HG03575 (cell line): ENCODE measurements around the gene RNF151.
"Not testable (repeated sequence)": the region's sequence is repeated elsewhere in the genome, so short reads cannot be mapped to it uniquely, and the experiment has no call there.

Experiments used
- ATAC-seq: cut with Tn5 transposase; IDR thresholded peaks from one replicate; pipeline ENCODE4 v1.9.1; 2021; ENCODE audit not compliant: unreplicated experiment, insufficient number of reproducible peaks, low FRiP score; ENCODE audit errors: extremely low read depth

The RNF151 gene

DNA sequence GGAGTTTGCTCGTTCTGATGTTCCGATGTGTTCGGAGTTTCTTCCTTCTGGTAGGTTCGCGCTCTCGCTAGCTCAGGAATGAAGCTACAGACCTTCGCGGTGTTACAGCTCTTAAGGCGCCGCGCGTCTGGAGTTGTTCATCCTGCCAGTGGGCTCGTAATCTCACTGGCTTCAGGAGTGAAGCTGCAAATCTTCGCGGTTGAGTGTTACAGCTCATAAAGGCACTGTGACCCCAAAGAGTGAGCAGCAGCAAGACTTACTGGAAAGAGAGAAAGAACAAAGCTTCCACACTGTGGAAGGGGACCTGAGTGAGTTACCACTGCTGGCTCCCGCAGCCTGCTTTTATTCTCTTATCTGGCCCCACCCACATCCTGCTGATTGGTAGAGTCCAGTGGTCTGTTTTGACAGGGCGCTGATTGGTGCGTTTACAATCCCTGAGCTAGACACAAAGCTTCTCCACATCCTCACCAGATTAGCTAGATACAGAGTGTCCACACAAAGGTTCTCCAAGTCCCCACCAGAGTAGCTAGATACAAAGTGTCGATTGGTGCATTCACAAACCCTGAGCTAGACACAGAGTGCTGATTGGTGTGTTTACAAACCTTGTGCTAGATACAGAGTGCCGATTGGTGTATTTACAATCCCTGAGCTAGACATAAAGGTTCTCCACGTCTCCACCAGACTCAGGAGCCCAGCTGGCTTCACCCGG is 9.1 kb upstream of the RNF151 start:
- not testable (repeated sequence) for ATAC-seq

- not testable (repeated sequence) for ATAC-seq
These were observed 8.5 kb upstream of the RNF151 start for GRCh38 chr16:1958143-1958491.

DNA sequence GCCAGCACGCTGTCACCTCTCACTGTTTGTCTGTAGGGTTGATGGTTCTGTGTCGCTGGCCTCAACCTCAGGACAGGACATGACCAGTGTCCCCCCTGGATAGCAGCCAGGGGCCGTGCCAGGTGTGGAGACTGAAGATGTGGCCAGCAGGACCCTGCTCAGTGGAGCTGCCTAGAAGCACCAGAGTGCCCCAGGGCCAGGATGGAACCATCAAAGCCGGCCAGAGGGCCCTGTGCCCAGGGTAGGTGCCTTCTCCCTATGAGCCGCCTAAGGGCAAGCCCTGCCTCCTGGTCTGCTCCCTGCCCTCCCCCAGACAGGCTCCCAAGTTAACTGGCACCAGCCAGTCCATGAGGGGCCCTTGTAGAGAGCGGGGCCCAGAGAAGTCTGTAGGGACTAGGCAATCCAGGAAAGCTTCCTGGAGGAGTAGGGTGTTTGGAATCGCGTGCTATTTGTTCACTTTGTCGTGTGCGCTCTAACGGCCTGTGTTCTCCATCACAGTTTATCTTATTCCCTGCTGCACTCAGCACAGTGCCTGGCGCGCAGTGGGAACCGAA is 7.9 kb upstream of the RNF151 start:
- ATAC-seq = no peak

DNA sequence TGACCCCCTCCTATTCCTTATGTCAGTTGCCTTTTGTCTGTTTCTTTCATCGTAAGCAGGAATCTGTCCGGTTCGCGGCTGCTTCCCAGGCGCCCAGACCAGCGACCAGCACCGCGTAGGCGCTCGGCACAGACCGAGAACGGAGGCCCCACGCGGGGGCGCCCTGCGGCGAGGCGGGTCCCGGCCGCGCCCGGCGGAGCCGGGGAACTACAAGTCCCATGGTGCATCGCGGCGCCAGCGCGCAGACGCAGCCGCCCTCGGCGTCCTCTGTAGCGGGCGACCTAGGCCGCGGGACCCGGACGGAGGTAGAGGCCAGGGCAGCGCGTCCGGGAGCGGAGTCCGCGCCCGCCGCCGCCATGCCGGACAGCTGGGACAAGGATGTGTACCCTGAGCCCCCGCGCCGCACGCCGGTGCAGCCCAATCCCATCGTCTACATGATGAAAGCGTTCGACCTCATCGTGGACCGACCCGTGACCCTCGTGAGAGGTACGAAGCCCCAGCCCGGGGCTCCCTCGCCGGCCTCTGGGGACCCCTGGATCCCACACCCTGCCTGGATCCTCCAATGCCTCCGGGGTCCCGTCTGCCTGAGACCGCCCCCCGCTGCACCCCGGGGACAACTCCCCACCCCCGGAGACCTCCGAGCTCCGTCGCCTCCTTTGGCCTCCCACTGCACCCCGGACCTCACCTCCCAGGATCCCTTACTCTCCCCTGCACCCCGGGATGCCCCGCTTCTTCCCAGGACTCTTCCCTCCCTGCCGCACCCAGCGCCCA is 7.2 kb upstream of the RNF151 start, which contains the start of gene NDUFB10:
Gene NDUFB10 (plus strand): TSS at position 270 of the 771 bp plus-strand sequence. CDS start 87 bp downstream, at position 357.
- no peak for ATAC-seq

DNA sequence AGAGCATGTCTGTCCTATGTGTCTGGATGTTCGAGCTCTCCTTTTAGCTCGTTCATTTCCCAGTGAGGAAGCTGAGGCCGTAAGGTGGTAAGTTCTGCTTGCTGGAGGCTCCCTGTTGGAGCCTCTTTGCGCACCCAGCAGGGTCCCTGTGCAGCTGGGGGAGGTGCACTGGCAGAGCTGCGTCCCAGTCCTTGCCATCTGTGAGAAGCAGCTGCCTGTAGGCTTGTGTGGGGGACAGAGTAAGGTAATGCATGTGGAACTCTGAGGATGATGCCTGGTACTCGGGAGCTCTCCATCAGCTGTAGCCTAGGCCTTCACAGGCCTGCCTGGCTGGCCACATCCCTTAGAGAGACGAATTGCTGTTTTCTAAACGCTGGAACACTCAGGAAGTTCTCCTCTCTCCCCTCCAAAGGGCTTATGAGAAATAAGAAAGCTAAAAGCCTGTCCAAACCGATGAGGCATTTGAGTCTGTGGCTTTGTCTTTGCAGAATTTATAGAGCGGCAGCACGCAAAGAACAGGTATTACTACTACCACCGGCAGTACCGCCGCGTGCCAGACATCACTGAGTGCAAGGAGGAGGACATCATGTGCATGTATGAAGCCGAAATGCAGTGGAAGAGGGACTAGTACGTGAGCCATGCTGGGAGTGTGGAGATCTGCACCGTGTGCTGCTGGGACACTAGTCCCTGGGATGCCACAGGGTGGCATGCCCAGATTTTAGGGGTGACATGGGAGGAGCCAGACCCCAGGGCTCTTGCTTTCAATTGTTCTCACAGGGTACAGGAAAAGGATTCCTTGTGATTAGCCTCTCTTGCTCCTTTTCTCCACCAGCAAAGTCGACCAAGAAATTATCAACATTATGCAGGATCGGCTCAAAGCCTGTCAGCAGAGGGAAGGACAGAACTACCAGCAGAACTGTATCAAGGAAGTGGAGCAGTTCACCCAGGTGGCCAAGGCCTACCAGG is 5.7 kb upstream of the RNF151 start:
- no peak for ATAC-seq

- no peak for ATAC-seq
These were observed 5.0 kb upstream of the RNF151 start for GRCh38 chr16:1961651-1962067.

GRCh38 chr16:1962161-1963153 is 4.2 kb upstream of the RNF151 start:
- not testable (repeated sequence) for ATAC-seq

DNA sequence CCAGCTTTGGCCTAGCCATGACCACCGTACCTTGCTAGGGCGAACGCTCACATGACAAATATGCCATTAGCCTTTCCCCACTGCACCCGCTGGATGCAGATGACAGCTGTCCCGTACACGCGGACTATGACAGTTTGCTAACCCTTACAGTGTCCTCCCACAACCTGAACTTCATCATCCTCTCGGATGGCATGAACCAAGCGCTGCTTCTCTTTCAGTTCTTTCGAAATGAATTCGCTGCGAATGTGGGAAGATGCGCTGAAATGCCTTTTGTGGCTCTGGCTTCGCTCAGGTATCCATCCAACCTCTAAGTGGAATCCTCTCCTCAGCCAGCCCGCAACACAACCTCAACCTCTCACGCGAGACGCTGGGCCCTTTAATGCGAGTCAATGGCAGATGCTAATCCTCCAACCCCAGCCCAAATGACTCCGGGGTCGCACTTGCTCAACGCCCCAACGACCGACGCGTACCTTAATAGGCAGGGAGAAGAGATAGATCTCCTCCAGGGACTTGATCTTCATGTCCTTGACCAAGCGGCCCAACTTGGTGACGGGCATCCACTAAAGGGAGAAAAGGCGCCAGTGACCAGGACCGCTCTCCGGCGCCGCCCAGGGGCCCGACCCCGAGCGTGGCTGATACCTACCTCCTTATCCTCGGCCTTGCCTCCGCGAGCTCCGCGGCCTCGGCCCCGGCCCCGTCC is 2.7 kb upstream of the RNF151 start:
- ATAC-seq = no peak

- no peak for ATAC-seq
These were observed 1.9 kb upstream of the RNF151 start, which contains the start of gene RPS2 for GRCh38 chr16:1964506-1965395. RPS2 (minus strand) TSS chr16:1964826; CDS start chr16:1964625, 201 bp downstream.

DNA sequence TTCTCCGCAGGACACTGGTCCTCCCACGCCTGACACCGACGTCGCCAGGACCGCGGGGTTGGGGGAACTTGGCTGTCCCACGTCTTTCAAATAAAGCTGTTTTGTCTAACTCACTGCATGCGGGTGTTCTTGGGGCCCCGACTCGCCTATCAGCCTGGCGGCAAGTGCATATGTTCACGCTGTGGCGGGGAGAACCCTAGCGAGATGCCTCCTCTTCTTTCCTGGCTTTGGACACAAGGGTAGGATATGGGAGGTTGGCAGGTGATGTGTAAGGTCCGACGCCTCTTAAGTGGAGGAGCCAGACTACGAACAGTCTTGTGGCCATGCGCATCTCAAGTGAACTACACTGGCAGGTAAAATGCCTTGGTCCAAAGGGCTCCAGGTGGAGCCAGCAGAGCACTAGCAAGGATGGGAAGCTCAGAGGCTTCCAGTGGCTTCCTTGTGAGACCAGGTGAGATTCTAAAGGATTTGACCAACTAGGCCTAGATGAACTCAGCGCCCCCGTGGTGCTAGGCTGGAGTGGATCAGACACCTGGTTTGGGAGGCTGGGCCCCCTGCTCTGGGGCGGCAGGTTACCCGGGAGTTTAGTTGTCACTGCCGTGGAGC is 1.2 kb upstream of the RNF151 start:
- ATAC-seq = no peak

DNA sequence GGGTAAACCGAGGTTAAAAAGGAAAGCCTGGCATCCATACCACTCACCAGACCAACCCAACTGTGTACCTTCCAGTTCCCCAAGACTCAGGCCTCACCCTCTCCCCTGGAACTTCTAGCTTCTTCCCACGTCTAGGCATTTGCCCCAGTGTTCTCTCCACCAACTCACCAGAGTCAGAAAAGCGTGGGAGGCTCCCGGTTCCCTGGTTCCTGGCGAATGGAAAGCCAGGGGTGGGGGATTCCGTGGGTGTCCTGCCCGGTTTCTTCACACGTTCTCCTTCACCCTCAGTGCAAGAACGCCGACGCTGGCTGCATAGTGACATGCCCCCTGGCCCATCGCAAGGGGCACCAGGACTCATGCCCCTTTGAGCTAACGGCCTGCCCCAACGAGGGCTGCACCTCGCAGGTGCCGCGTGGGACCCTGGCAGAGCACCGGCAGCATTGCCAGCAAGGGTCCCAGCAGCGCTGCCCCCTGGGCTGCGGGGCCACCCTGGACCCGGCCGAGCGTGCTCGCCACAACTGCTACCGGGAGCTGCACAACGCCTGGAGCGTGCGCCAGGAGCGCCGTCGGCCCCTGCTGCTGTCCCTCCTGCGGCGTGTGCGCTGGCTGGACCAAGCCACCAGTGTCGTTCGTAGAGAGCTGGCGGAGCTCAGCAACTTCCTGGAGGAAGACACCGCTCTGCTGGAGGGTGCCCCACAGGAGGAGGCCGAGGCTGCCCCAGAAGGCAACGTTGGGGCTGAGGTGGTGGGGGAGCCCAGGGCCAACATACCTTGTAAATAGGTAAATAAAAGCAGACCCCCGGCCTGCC is 1.7 kb downstream of the RNF151 start:
- ATAC-seq = no peak

DNA sequence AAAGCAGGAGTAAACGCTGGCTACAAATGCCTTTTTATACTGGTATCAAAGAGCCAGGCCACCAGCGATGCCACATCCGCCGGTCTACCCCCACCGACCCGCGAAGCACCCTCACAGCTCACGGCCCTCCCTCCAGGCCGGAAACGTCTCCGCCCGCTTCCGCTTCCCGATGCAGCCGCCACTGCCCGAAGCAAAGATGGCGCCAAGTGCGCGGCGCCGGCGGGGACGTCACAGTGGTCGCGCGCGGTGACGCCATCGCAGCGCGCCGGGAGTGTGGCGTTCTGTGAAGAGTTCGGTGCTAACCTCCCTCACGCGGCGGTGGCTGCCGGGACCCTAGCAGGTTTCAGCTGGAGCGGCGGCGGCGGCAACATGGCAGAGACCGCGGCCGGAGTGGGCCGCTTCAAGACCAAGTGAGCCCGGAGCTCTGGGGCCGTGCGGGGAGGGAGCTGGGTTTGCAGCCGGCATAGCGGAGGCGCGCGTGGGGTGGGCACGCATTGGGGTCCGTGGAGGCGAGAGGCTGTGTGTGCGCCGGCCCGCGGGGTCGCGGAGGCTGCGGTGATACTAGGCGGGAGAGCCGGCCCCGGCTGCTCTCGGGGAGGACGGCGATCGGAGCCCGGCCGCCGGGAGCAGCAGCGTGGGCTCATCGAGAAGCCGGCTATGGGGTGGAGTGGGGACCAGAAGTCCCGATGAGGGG is 5.3 kb downstream of the RNF151 start, which contains the start of gene TBL3:
Gene TBL3 (plus strand): TSS at position 258 of the 694 bp plus-strand sequence. CDS start 112 bp downstream, at position 370.
- ATAC-seq = no peak

- no peak for ATAC-seq
These were observed 5.8 kb downstream of the RNF151 start for GRCh38 chr16:1972490-1972877.

- no peak for ATAC-seq
These were observed 7.0 kb downstream of the RNF151 start for GRCh38 chr16:1973461-1974156.
